HEK293 (cell line): ENCODE data around the gene USP31.

Experiments
- CTCF ChIP-seq: fragments of 450-650 bp; formaldehyde crosslinking; IDR thresholded peaks from 2 replicates; pipeline ENCODE4 v1.5.1; 2016; ENCODE audit warnings: missing biosample characterization, missing genetic modification characterization
- OSR2 ChIP-seq: fragments of 450-650 bp; formaldehyde crosslinking; IDR thresholded peaks from 2 replicates; pipeline ENCODE4 v1.5.1; 2016; ENCODE audit warnings: missing biosample characterization, missing genetic modification characterization
- REPIN1 ChIP-seq: fragments of 450-650 bp; formaldehyde crosslinking; IDR thresholded peaks from 2 replicates; pipeline ENCODE4 v1.5.1; 2017; ENCODE audit warnings: missing biosample characterization, missing genetic modification characterization, low read depth
- TCF7L2 ChIP-seq: IDR thresholded peaks from 2 replicates; pipeline ENCODE4 v1.6.1; 2011; ENCODE audit warnings: low read depth, mild to moderate bottlenecking, inconsistent platforms, low read length, moderate library complexity, borderline replicate concordance
- ZBTB8A ChIP-seq: fragments of 450-650 bp; formaldehyde crosslinking; IDR thresholded peaks from 2 replicates; pipeline ENCODE4 v1.5.1; 2016; ENCODE audit warnings: missing biosample characterization, missing genetic modification characterization
- ZFP3 ChIP-seq: fragments of 450-650 bp; formaldehyde crosslinking; IDR thresholded peaks from 2 replicates; pipeline ENCODE4 v1.5.1; 2016; ENCODE audit warnings: low read depth, missing biosample characterization, missing genetic modification characterization
- ZNF133 ChIP-seq: fragments of 450-650 bp; formaldehyde crosslinking; IDR thresholded peaks from 2 replicates; pipeline ENCODE4 v1.5.1; 2016; ENCODE audit warnings: missing biosample characterization, missing genetic modification characterization
- ZNF140 ChIP-seq: fragments of 450-650 bp; formaldehyde crosslinking; IDR thresholded peaks from 2 replicates; pipeline ENCODE4 v1.5.1; 2016; ENCODE audit warnings: missing biosample characterization, missing genetic modification characterization
- ZNF274 ChIP-seq, 2 experiments: fragments of 200-500 bp in 1 of 2; fragments of 450-650 bp in 1 of 2; sonication (Bioruptor generic) in 1 of 2; formaldehyde crosslinking in 1 of 2; IDR thresholded peaks; 2 replicates each; pipeline versions ENCODE4 v1.5.1 to v1.6.1; 2014 to 2016; ENCODE audit warnings: borderline replicate concordance in 1 of 2, inconsistent platforms in 1 of 2, low read length in 1 of 2, missing biosample characterization in 1 of 2, missing genetic modification characterization in 1 of 2
- ZNF335 ChIP-seq: fragments of 450-650 bp; formaldehyde crosslinking; conservative IDR thresholded peaks from 2 replicates; pipeline ENCODE4 v1.5.1; 2016; ENCODE audit warnings: missing biosample characterization, missing genetic modification characterization
- ZNF501 ChIP-seq: fragments of 450-650 bp; formaldehyde crosslinking; IDR thresholded peaks from 2 replicates; pipeline ENCODE4 v1.5.1; 2016; ENCODE audit warnings: missing biosample characterization, missing genetic modification characterization

GRCh38 chr16:23114131-23114904 lies 34.9 kb downstream of the USP31 start:
- TF ChIP-seq CTCF (tag by site-specific recombination): no peak
- no peak for TF ChIP-seq OSR2 (tag by site-specific recombination)
- TF ChIP-seq ZFP3 (tag by site-specific recombination): no peak
- no peak for TF ChIP-seq ZNF140 (tag by site-specific recombination)
- TF ChIP-seq REPIN1 (tag by site-specific recombination): no peak
- TF ChIP-seq TCF7L2: no peak
- TF ChIP-seq ZNF133 (tag by site-specific recombination): no peak
- no peak for TF ChIP-seq ZNF501
- no peak for TF ChIP-seq ZBTB8A
- TF ChIP-seq ZNF335 (tag by site-specific recombination): no peak
- TF ChIP-seq ZNF274 (IDR thresholded peaks at IDR 0.05; ENCODE audit: low read length): no peak
- no peak for TF ChIP-seq ZNF274 (tag by site-specific recombination; IDR thresholded peaks at IDR 0.05; ENCODE audit: borderline replicate concordance)
